BE2C (cell line): ENCODE measurements around the gene KBTBD7.
"Not testable (repeated sequence)": the region's sequence is repeated elsewhere in the genome, so short reads cannot be mapped to it uniquely, and the experiment has no call there.

Experiments
- DNase-seq: peaks from one replicate; pipeline ENCODE4 v3.0.0-alpha.2; 2020
- H3K27me3 ChIP-seq: fragments of 250-450 bp; sonication (Bioruptor Pico); 2 replicates; pipeline ENCODE4 v1.5.1; 2020; ENCODE audit warnings: mild to moderate bottlenecking
- H3K36me3 ChIP-seq: fragments of 250-450 bp; sonication (Bioruptor Pico); 2 replicates; pipeline ENCODE4 v1.5.1; 2020; ENCODE audit warnings: mild to moderate bottlenecking
- H3K4me1 ChIP-seq: fragments of 250-450 bp; sonication (Bioruptor Pico); 2 replicates; pipeline ENCODE4 v1.5.1; 2020
- H3K4me3 ChIP-seq: 2 replicates; pipeline ENCODE4 v1.5.1; 2011; ENCODE audit warnings: low read depth, low read length
- H3K9me3 ChIP-seq: fragments of 250-450 bp; sonication (Bioruptor Pico); 2 replicates; pipeline ENCODE4 v1.5.1; 2020
- CTCF ChIP-seq: IDR thresholded peaks from 2 replicates; pipeline ENCODE4 v1.5.1; 2012; ENCODE audit warnings: mild to moderate bottlenecking, low read depth, low read length

Gene KBTBD7

GRCh38 chr13:41177616-41178015 lies 16.8 kb downstream of the KBTBD7 start:
- no peak for DNase-seq
- Histone ChIP-seq H3K4me1 (no peaks in the 10 kb centered on the region), H3K9me3 (no peaks in the 10 kb centered on the region; the same call in 1 of the 2 replicates), H3K27me3 (no peaks in the 10 kb centered on the region), H3K4me3 (no peak overlapping the region), H3K36me3 (no peaks in the 10 kb centered on the region)
- TF ChIP-seq CTCF, result no peak

DNA sequence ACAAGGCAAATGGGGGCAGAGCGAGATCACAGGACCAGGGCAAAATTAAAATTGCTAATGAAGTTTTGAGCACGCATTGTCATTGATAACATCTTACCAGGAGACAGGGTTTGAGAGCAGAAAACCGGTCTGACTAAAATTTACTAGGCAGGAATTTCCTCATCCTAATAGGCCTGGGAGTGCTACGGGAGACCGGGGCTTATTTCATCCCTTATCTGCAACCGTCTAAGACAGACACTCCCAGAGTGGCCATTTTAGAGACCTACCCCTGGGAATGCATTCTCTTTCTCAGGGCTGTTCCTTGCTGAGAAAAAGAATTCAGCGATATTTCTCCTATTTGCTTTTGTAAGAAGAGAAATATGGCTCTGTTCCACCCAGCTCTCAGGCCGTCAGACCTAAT lies 18.8 kb downstream of the KBTBD7 start:
- H3K9me3 ChIP-seq, H3K27me3 ChIP-seq, DNase-seq, H3K4me1 ChIP-seq, H3K4me3 ChIP-seq, H3K36me3 ChIP-seq: not testable (repeated sequence)

GRCh38 chr13:41162151-41162550 lies 32.2 kb downstream of the KBTBD7 start:
- Histone ChIP-seq H3K27me3 (no peaks in the 10 kb centered on the region), H3K36me3 (no peaks in the 10 kb centered on the region), H3K9me3 (no peaks in the 10 kb centered on the region), H3K4me3 (no peak overlapping the region), H3K4me1 (no peaks in the 10 kb centered on the region)
- DNase-seq, result no peak
- no peak for TF ChIP-seq CTCF

GRCh38 chr13:41159174-41159573 lies 35.2 kb downstream of the KBTBD7 start:
- DNase-seq, result no peak
- no peak for TF ChIP-seq CTCF
- Histone ChIP-seq H3K4me3 (no peak overlapping the region), H3K36me3 (no peaks in the 10 kb centered on the region), H3K27me3 (no peaks in the 10 kb centered on the region), H3K9me3 (no peaks in the 10 kb centered on the region), H3K4me1 (no peaks in the 10 kb centered on the region)

DNA sequence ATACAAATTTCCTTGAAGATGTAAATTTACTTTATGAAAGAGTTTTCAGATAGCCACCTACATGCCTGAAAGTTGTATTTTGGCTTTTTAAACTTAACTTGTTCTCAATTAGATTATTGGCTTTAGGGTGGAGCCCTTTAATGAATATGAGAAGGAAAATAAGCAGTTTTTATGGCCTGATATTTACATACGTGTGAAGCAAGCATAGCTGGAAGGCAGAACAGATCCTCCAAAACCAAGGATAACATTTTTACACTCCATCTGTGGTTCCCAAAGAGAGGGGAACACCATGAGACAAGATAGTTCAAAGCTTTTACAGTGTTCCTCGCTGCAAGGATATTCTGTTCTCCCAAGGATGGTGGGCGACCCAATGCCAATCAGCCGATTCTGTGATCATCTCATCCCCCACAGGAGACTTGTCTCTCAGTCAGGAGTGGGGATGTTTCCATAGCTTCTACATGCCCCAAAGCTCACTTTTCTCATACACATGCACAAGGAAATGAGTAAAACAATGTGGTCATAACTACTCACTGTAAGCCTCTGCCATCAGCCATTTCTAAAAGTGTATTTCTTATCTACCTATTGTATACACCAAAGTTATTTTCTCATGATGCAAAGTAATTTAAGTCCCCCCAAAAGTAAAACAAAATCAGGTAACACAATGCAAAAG lies 37.2 kb downstream of the KBTBD7 start:
- Histone ChIP-seq H3K9me3 (no peaks in the 10 kb centered on the region), H3K36me3 (no peaks in the 10 kb centered on the region), H3K27me3 (no peaks in the 10 kb centered on the region), H3K4me1 (no peaks in the 10 kb centered on the region), H3K4me3 (no peak overlapping the region)
- no peak for TF ChIP-seq CTCF
- DNase-seq, result no peak

DNA sequence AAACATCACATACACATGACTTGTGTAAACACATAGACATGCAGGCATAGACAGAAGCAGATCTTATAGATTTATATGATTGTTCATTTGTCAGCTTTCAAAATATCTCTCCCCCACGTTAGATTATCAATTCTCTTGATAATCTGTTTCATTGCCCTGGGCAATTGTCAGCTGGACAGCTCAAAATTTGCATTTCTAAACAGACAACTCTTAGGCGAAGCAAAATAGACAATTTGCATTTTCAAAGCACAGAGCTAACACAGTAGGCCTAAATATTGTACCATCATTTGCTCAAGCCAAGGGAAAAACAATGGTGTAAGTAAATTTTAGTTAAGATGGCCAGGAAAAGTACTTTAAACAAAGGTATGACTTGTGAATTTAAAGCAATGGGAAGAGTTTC lies 37.7 kb downstream of the KBTBD7 start:
- Histone ChIP-seq H3K9me3 (no peaks in the 10 kb centered on the region), H3K4me3 (no peak overlapping the region), H3K36me3 (no peaks in the 10 kb centered on the region), H3K4me1 (no peaks in the 10 kb centered on the region), H3K27me3 (no peaks in the 10 kb centered on the region)
- no peak for TF ChIP-seq CTCF
- DNase-seq, result no peak

DNA sequence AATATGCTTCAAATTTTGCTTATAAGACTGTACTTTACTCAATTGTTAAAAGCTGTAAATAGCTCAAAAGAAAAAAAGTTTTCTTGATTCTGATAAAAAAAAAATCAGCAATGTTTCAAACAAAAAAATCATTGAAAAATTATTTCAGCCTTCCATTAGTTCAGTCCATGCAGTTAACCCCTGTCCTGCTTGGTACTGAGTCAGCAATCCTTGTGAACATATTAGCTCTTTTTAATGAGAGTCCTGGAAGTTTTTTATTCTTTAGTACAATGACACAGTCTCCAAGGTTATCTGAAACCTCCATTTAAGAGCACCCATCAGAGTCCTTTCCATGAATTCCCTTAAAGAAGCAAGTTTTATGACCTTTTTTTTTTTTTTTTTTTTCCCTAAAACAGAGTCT lies 40.3 kb downstream of the KBTBD7 start:
- no peak for DNase-seq
- no peaks in the 10 kb centered on the region for H3K27me3 ChIP-seq
- H3K4me3 ChIP-seq, result no peak overlapping the region
- H3K4me1 ChIP-seq, result no peaks in the 10 kb centered on the region
- TF ChIP-seq CTCF, result no peak
- no peaks in the 10 kb centered on the region for H3K36me3 ChIP-seq
- no peaks in the 10 kb centered on the region for H3K9me3 ChIP-seq
